Amniotic epithelial cell (primary cell): ENCODE measurements around the gene SLC2A4.

Experiments
- DNase-seq: peaks from one replicate; pipeline ENCODE4 v3.0.0-alpha.2; 2010; ENCODE audit warnings: low read depth

Gene SLC2A4

GRCh38 chr17:7306911-7307685, 25.6 kb downstream of the SLC2A4 start, which contains the start of gene EIF5A:
TSS of gene EIF5A (plus strand) at chr17:7307628. CDS start at chr17:7309636, 2,008 bp downstream.
- peak; percentile 99 for DNase-seq

GRCh38 chr17:7307686-7308624, 26.4 kb downstream of the SLC2A4 start:
- DNase-seq = no peak

- DNase-seq = peak; percentile 77
Measured at GRCh38 chr17:7308625-7309433, 27.3 kb downstream of the SLC2A4 start.

GRCh38 chr17:7309628-7310027, 28.1 kb downstream of the SLC2A4 start:
- DNase-seq = no peak

GRCh38 chr17:7311110-7311705, 29.7 kb downstream of the SLC2A4 start:
- no peak for DNase-seq

- DNase-seq = no peak
Measured at GRCh38 chr17:7312432-7313087, 31.0 kb downstream of the SLC2A4 start.

GRCh38 chr17:7313088-7313889, 31.8 kb downstream of the SLC2A4 start:
- DNase-seq = peak; percentile 12

- no peak for DNase-seq
Measured at GRCh38 chr17:7313890-7314718, 32.6 kb downstream of the SLC2A4 start.

- DNase-seq = peak; percentile 67
Measured at GRCh38 chr17:7314719-7315569, 33.4 kb downstream of the SLC2A4 start, which contains the start of gene GPS2. TSS of gene GPS2 (minus strand) at chr17:7315360. CDS start at chr17:7315052, 308 bp downstream.

- DNase-seq = no peak
Measured at GRCh38 chr17:7315570-7316235, 34.2 kb downstream of the SLC2A4 start.

- DNase-seq = no peak
Measured at GRCh38 chr17:7317161-7317803, 35.8 kb downstream of the SLC2A4 start.

GRCh38 chr17:7318121-7318860, 36.8 kb downstream of the SLC2A4 start:
- DNase-seq = no peak

- no peak for DNase-seq
Measured at GRCh38 chr17:7321466-7321865, 39.9 kb downstream of the SLC2A4 start.

GRCh38 chr17:7322520-7323194, 41.1 kb downstream of the SLC2A4 start:
- DNase-seq = no peak

GRCh38 chr17:7323731-7324437, 42.4 kb downstream of the SLC2A4 start:
- DNase-seq = no peak
